ENCODE results near the gene SLC25A24.

SLC25A24 gene

GRCh38 chr1:108200687-108201051 is 526 bp upstream of the SLC25A24 start:
- peak overlapping the region; percentile 83 for H3K4me3 ChIP-seq (replicated peaks; ENCODE audit: low read depth, low read length)
- no peak for DNase-seq (ENCODE audit: extremely low read depth, insufficient read length)
- TF ChIP-seq CTCF (IDR thresholded peaks at IDR 0.05; ENCODE audit: insufficient read depth, low read length, poor library complexity, severe bottlenecking) = no peak
- H3K36me3 ChIP-seq (ENCODE audit: control insufficient read depth, insufficient read depth, low read length) = no peaks in the 10 kb centered on the region
- no peaks in the 10 kb centered on the region; the same call in 1 of the 2 replicates for H3K27me3 ChIP-seq (replicated peaks; ENCODE audit: control insufficient read depth, insufficient read depth, low read length)

GRCh38 chr1:108199201-108199691 is 897 bp downstream of the SLC25A24 start:
- Histone ChIP-seq H3K4me3 (replicated peaks; ENCODE audit: low read depth, low read length) (peak overlapping the region; percentile 83), H3K36me3 (ENCODE audit: control insufficient read depth, insufficient read depth, low read length) (no peaks in the 10 kb centered on the region), H3K27me3 (replicated peaks; ENCODE audit: control insufficient read depth, insufficient read depth, low read length) (no peaks in the 10 kb centered on the region; the same call in 1 of the 2 replicates)
- TF ChIP-seq CTCF (IDR thresholded peaks at IDR 0.05; ENCODE audit: insufficient read depth, low read length, poor library complexity, severe bottlenecking) = no peak
- no peak for DNase-seq (ENCODE audit: extremely low read depth, insufficient read length)

- Histone ChIP-seq H3K36me3 (ENCODE audit: control insufficient read depth, insufficient read depth, low read length) (no peaks in the 10 kb centered on the region), H3K4me3 (replicated peaks; ENCODE audit: low read depth, low read length) (no peak overlapping the region), H3K27me3 (replicated peaks; ENCODE audit: control insufficient read depth, insufficient read depth, low read length) (no peaks in the 10 kb centered on the region)
- DNase-seq (ENCODE audit: extremely low read depth, insufficient read length) = no peak
- no peak for TF ChIP-seq CTCF (IDR thresholded peaks at IDR 0.05; ENCODE audit: insufficient read depth, low read length, poor library complexity, severe bottlenecking)
These were observed 6.1 kb downstream of the SLC25A24 start for GRCh38 chr1:108194051-108194450.

GRCh38 chr1:108193333-108193732 is 6.8 kb downstream of the SLC25A24 start:
- no peak for TF ChIP-seq CTCF (IDR thresholded peaks at IDR 0.05; ENCODE audit: insufficient read depth, low read length, poor library complexity, severe bottlenecking)
- no peak for DNase-seq (ENCODE audit: extremely low read depth, insufficient read length)
- H3K36me3 ChIP-seq (ENCODE audit: control insufficient read depth, insufficient read depth, low read length) = no peaks in the 10 kb centered on the region
- no peaks in the 10 kb centered on the region for H3K27me3 ChIP-seq (replicated peaks; ENCODE audit: control insufficient read depth, insufficient read depth, low read length)
- no peak overlapping the region for H3K4me3 ChIP-seq (replicated peaks; ENCODE audit: low read depth, low read length)

GRCh38 chr1:108192581-108192980 is 7.6 kb downstream of the SLC25A24 start:
- Histone ChIP-seq H3K4me3 (replicated peaks; ENCODE audit: low read depth, low read length) (no peak overlapping the region), H3K27me3 (replicated peaks; ENCODE audit: control insufficient read depth, insufficient read depth, low read length) (no peaks in the 10 kb centered on the region), H3K36me3 (ENCODE audit: control insufficient read depth, insufficient read depth, low read length) (no peaks in the 10 kb centered on the region)
- no peak for TF ChIP-seq CTCF (IDR thresholded peaks at IDR 0.05; ENCODE audit: insufficient read depth, low read length, poor library complexity, severe bottlenecking)
- DNase-seq (ENCODE audit: extremely low read depth, insufficient read length) = no peak

Measured in GM06990 (cell line).